Mesodermal cell (in vitro differentiated cells): ENCODE data around the gene HOXA11.

Experiments used
- H3K27ac ChIP-seq: 2 replicates; pipeline ENCODE4 v1.7.0; 2013; ENCODE audit warnings: mild to moderate bottlenecking, low read depth, low read length, moderate library complexity; ENCODE audit not compliant: severe bottlenecking
- H3K36me3 ChIP-seq: 2 replicates; pipeline ENCODE4 v1.7.1; 2013; ENCODE audit warnings: mild to moderate bottlenecking, low read length, moderate library complexity; ENCODE audit not compliant: control insufficient read depth, insufficient read depth
- H3K4me1 ChIP-seq: one replicate; pipeline ENCODE4 v1.7.1; 2013; ENCODE audit warnings: mild to moderate bottlenecking, low read length; ENCODE audit not compliant: insufficient read depth, control insufficient read depth, poor library complexity, severe bottlenecking
- H3K4me3 ChIP-seq: 2 replicates; pipeline ENCODE4 v1.7.0; 2013; ENCODE audit warnings: low read length, control low read depth, mild to moderate bottlenecking; ENCODE audit not compliant: insufficient read depth, poor library complexity, severe bottlenecking; ENCODE audit errors: extremely low read depth
- H3K9me3 ChIP-seq: 2 replicates; pipeline ENCODE4 v1.7.1; 2013; ENCODE audit warnings: mild to moderate bottlenecking, low read length, moderate library complexity; ENCODE audit not compliant: control insufficient read depth
- WGBS, 2 experiments: methylation state at CpG; one replicate each; pipeline ENCODE4 v1.1.5; 2013; ENCODE audit warnings: missing lambda C conversion rate in 2 of 2; ENCODE audit not compliant: insufficient coverage in 2 of 2; 5-methylcytosine and 5-hydroxymethylcytosine counted together

Gene HOXA11

GRCh38 chr7:27151341-27151930 is 33.6 kb downstream of the HOXA11 start:
- WGBS, 2 experiments: 4 to 6% methylated on average over 4 to 16 of the region's 27 CpGs
- Histone ChIP-seq H3K4me3 (peak overlapping the region; percentile 21), H3K36me3 (no peaks in the 10 kb centered on the region), H3K4me1 (peaks cover 2% of the 10 kb centered on the region), H3K9me3 (peaks cover 2% of the 10 kb centered on the region), H3K27ac (no peak overlapping the region)

DNA sequence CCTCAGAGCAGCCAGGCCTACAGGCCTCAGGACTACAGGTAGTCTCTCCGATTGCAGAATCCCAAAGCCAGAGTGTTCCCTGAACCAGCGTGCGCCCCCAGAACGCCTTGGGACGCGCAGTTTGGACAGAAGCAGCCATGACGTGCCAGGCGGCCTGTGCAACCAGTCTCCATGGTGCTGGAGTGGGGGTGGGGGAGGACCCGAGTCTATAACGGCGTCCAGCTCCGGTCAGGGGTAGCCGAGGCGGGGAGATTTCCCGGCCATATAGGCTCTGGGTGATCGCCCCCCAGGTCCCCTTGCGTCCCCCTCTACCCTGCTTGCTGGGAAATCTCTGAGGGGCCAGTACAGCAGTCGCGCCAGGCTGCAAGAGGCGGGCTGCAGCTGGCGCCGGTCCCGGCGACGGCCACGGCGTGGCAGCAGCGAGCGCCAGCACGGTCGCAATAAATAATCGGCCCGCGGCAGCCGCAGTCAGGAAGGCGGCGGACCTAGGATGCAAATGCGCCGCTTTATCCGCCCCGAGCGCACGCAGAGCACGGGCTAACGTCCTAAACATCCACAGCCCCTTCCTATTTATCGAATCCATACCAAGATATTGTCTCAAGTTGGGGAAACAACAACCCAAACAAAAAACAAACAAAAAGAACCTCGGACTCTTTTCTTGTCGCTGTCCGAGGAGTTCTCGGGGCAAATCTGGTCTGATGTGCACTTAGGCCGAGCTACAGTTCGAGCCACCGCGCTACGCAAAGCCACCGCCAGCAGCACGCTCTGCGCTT is 34.3 kb downstream of the HOXA11 start:
- 2 to 3% methylated on average over 44 to 54 of the region's 58 CpGs for WGBS, 2 experiments
- Histone ChIP-seq H3K4me1 (peaks cover 2% of the 10 kb centered on the region), H3K4me3 (peak overlapping the region; percentile 21), H3K36me3 (no peaks in the 10 kb centered on the region), H3K9me3 (peaks cover 3% of the 10 kb centered on the region), H3K27ac (no peak overlapping the region)

DNA sequence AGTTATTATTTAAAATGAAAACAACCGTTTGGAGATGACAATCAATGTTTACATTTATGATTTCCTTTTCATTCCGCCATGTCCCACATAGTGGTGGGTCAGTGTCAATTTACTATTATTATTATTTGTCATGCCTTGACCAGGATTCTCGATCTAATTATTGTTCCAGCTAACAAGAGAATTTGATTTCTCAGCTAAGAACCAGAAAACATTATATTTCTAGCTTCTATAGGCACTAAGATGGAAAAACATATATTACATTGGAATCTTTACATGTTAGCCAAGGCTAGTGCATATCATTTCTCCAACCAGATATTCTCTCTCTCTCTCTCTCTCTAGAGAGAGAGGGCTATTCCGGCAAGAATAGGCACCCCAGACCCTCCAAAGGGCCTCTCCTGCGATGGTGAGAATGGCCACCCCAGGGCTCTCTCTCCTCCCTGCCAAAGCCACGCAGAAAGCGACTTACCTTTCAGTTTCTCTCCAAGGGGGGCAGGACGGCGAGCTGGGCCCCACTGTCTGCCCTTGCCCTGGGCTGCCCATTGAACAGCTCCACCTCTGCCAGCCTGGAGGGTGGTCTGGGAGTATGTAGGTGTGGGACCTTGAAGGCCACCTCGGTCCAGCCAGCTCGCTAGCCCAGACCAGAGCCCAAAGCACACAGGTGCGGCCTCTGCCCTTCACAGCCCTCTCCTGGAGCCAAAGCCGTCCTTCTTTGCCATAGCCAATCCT is 35.0 kb downstream of the HOXA11 start:
- WGBS, 2 experiments: 39 to 40% methylated on average over 4 to 8 of the region's 13 CpGs
- peak overlapping the region; percentile 21 for H3K4me3 ChIP-seq

GRCh38 chr7:27148756-27149641 is 36.0 kb downstream of the HOXA11 start:
- H3K27ac ChIP-seq: peak overlapping the region; percentile 47
- no peaks in the 10 kb centered on the region for H3K36me3 ChIP-seq
- peak overlapping the region; percentile 14 for H3K4me3 ChIP-seq
- WGBS, 2 experiments: 32 to 38% methylated on average over 26 to 27 of the region's 30 CpGs
- no peaks in the 10 kb centered on the region for H3K4me1 ChIP-seq
- peaks cover 3% of the 10 kb centered on the region for H3K9me3 ChIP-seq

More for the DNA sequence above, 35.0 kb downstream of the HOXA11 start:
- Histone ChIP-seq H3K27ac (no peak overlapping the region), H3K36me3 (no peaks in the 10 kb centered on the region), H3K4me1 (peaks cover 2% of the 10 kb centered on the region), H3K9me3 (peaks cover 3% of the 10 kb centered on the region)

DNA sequence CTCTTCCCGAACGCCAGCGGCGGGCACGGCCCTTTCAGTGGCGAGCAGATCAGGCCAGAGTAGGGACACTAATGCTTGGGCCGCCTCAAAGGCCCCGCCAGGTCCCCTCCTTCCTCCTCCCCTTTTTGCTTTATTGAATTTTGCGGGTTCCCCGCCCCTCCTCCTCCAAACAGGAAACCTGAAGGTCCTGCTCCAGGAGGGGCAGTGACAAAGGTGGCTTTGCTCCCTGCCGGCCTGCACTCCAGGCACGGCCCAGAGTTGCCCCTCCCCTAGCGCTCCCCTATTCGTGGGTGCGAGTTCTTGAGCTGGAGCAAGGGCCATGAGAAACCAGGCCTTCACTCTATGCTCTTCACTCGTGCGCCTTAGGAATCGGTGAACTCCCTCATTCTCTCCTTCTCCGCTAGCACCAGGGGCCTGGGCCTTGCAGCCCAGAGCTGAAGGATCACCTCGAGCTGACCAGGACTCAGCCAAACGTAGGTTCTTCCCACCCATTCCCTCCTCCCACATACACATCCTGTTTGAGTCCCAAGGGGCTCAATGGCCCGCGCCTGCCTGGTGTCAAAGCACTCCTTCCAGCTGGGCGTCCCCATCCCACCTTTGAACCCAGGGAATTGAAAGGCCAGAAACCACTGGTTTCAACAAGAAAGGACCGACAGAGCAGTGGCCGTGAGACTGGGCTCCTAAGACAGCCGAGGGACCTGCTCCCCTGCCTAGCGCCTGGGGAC is 36.8 kb downstream of the HOXA11 start:
- Histone ChIP-seq H3K4me3 (peak overlapping the region; percentile 14), H3K9me3 (peaks cover 3% of the 10 kb centered on the region), H3K4me1 (no peaks in the 10 kb centered on the region), H3K27ac (peak overlapping the region; percentile 18), H3K36me3 (no peaks in the 10 kb centered on the region)
- 26 to 29% methylated on average over 18 to 27 of the region's 28 CpGs for WGBS, 2 experiments

GRCh38 chr7:27147199-27148030 is 37.6 kb downstream of the HOXA11 start, which contains the start of gene HOXA6:
HOXA6 (minus strand) TSS chr7:27147774; CDS start chr7:27147749, 25 bp downstream.
- no peaks in the 10 kb centered on the region for H3K36me3 ChIP-seq
- peak within 1 kb of the TSS; percentile 18 for H3K27ac ChIP-seq
- peaks cover 3% of the 10 kb centered on the region for H3K4me1 ChIP-seq
- H3K4me3 ChIP-seq: peak within 1 kb of the TSS; percentile 14
- 17 to 30% methylated on average over 55 to 57 of the region's 63 CpGs for WGBS, 2 experiments
- H3K9me3 ChIP-seq: peaks cover 3% of the 10 kb centered on the region

- Histone ChIP-seq H3K4me3 (no peak overlapping the region), H3K4me1 (peaks cover 3% of the 10 kb centered on the region), H3K27ac (no peak overlapping the region), H3K36me3 (no peaks in the 10 kb centered on the region), H3K9me3 (peaks cover 3% of the 10 kb centered on the region)
- WGBS, 2 experiments: 56 to 89% methylated on average over 1 to 5 of the region's 5 CpGs
Observed at GRCh38 chr7:27146491-27147198, 38.4 kb downstream of the HOXA11 start.

DNA sequence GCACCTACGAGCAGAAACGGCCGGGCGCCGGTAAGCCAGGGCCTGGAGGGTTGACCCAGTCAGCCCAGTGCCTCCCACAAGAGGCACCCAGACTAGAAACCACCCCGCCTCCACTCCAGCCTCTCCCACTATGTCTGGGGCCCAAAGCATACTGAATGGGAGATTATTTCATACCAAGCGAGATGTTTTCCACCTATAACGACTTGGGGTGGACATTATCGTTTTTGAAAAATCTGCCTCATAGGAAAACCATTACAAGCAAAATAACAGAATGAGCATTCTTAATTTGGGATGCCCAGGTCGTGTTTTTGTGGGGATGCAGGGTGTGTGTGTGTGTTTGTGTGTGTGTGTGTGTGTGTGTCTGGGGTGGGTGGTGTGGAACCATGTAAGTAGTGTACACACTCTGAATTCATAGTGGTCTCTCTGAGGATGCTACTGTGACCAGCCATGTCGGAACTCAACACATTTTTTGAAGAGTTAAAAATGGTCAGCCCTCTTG is 39.1 kb downstream of the HOXA11 start:
- WGBS, 2 experiments: 46 to 64% methylated on average over 2 to 3 of the region's 11 CpGs
- H3K36me3 ChIP-seq: no peaks in the 10 kb centered on the region
- no peak overlapping the region for H3K4me3 ChIP-seq
- no peak overlapping the region for H3K27ac ChIP-seq
- peaks cover 3% of the 10 kb centered on the region for H3K9me3 ChIP-seq
- peaks cover 3% of the 10 kb centered on the region for H3K4me1 ChIP-seq
